GM19099 (cell line): ENCODE data around the gene GPR31.

Source experiments
- POLR2A ChIP-seq: IDR thresholded peaks from 3 replicates; pipeline ENCODE4 v1.6.1; 2011; ENCODE audit warnings: low read depth; ENCODE audit not compliant: insufficient read length; ENCODE audit errors: extremely low read depth

Gene GPR31

DNA sequence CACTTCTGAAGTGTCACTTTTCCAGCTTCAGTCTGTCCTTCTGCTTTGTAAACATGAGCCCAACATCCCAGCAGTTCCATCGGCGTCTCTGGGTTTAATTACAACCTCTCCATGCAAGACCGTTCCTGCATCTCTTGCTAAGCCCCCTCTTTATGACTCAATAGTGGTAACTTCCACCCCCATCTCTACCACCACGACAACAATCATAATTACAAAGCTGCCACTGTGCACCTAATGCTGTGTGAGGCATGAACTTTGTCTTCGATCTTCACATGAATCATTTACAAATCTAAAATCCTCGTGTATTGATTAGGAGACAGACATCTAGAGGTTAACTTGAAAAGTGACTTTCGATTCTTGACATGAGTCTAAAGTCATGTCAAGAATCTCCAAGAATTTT lies 39.8 kb downstream of the GPR31 start:
- TF ChIP-seq POLR2A: no peak

DNA sequence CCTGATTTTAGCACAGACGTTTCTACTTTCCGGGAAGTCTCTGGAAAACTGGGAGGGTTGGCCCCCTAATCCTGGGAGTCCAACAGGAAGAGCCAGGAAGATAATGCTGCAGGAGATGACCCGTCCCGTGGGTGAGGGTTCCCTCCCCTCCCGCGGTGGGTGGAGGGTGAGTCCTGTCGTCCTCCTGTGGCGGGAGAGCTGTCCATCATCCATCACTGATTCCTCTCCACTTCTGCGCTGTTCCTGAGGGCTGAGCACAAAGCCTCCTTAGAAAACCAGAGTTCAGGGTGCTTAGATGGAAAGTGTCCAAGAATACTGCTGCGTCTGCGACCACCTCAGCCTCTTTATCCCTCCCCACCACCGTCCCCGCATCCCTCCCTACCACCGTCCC lies 40.9 kb downstream of the GPR31 start:
- TF ChIP-seq POLR2A: no peak

DNA sequence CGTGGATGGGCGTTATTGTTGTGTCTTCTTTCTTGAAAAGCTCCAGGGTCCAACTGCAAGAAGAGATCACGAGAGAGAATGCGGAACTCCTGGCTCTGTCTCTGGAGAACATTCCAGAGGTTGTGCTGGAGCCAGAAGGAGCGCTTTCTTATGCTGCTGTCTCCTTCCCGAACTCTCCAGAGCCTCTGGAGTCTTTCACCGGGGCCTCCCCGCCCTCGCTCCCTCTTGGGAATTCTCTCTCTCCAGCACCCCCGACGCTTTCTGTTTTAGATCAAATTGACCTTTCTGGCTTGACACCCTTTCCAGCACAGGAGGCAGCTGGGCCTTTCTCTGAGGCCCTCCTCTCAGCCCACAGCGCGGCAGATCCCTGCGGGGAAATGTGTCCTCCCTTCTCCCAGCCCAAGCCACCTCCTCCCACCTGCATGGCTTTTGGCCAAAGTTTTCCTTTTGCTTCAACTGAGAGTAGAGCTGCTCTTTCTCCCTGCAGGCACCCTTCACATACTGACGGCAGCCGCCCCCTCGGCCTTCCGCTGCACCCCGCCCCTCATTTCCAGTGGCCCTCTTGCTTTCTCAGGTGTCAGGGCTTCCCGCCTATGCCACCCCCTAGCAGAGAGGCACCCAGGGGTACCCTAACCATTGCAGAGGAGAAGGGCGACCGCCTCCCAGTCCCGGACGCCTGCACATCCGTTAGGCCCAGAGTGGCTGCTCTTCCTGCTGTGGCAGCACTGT lies 41.5 kb downstream of the GPR31 start:
- TF ChIP-seq POLR2A: no peak

DNA sequence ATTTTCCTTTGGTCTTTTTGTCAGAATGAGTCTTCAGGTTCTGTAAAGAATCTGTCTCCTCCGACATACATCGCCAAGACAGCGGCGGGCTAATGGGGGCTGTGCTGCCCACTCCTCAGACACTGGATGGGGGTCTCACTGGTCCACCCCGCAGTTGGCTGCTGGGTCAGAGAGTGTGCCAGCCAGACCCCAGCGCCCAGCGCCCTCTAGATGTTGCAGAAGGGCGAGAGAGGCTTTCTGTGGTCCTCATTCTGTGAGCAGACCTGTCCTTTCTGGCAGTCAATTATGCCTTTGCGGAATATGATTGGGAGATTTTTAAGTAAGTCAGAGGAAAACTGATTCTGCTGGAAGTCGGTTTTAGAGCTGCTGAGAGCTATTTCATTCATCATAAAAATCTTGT lies 42.7 kb downstream of the GPR31 start:
- no peak for TF ChIP-seq POLR2A

DNA sequence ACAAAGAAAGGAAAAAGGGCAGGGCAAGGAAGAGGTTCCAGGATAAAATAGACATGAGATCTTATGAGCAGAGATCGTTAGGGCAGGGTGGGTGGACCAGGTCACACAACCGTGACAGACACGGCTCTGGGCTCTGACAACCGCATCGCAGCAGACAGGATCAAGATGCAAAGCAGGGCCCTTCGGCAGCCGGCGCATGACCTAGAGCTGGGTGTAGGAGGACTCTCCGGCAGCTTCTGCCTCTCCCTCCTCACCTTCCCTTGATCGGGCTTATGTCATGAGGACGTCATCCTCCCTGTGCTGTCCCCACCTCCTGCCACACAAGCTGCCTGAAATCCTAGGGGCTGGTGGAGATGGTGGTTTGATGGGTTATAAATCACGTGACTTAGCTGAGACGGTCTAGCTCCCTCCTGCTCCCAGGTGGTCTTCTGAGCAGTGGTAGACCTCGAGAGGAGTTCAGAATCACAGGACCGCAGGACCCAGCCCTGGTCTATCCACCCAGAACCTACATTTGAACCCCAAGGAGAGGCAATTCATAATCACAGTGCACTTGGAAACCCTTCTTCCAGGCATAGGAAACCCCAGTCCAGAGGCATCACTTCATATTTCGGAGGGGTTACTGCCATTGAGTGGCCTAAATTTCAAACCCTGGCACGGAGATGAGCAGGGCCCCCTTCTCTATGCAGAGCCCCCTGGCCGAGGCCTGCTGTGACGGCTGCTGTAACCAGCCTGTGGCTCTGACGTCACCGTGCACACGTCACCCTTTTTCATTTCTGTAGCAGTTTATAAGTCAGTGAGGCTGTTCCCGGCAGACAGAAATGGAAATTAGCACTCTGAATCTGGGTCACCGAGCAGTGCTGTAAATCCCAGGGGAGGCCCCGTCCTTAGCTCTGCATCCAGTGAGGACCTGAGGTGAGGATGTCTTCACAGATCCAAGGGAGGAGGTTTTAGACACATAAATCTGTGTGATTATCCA lies 43.6 kb downstream of the GPR31 start:
- TF ChIP-seq POLR2A: peak; percentile 69

DNA sequence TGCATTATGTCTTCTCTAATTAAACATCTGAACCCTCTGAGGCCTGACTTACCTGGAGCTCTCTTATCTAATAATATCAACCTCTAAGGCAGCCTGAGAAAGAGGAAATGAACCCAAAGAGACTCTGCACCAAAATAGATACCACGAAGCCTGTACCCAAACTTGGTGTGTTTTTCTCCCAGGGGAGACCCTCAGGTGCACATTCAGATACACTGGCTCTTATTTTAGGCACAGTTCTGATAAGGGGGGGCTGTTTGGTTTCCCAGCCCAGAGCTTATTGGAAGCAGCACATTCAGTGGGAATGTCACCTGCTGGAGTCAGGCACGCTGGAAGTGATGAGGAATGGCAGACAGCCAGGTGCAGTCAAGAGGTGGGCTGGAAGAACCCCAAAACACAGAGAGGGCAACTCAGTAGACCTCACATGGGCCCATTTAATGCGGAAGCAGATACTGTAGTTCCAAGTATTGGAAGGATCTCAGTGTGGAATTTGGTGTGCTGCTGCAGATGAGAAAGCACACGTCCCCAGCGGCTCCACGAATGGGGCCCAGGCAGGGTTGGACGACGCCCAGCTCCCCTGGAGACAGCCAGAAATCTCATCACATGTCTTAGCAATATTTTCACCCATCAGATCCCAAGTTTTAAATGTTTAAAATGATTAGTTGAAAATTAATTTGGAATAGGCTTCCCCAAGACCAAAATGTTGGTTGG lies 44.6 kb downstream of the GPR31 start:
- TF ChIP-seq POLR2A: no peak

DNA sequence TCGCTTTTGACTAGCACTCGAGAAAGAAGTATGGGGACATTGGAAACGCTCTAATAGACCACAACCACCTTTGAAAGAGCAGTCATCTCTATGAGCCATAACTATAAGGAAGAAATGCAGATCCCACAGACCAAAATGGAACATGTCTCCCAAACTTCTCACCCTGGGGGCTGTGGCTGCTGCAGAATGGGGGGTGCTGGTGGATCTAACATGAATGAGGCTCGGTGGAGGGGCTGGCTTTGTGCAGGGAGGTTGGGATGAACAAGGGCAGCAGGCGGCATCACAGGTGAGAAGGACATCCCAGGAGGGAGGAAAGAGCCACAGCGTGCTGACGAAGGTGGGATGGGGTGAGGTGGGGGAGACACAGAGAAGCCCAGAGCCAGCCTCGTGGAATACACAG lies 45.4 kb downstream of the GPR31 start:
- TF ChIP-seq POLR2A: no peak

DNA sequence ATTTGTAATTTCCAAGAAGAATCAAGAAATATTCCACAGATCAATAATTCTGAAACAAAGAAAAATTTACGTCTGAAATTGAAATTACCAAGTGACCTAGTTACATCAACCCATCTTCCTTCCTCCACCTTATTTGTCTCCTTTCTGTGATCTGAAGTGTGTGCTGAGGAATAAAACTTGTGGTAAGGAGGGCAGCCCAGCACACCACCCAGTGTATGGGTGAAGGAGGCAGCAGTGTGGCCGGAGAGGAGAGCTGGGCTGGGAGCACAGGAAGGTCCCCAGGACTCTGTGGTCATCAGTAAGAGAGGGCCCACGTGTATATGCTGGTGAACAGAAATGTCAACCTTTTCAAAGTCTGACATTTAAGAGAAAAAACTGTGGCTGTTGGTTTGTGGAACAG lies 46.2 kb downstream of the GPR31 start:
- no peak for TF ChIP-seq POLR2A

DNA sequence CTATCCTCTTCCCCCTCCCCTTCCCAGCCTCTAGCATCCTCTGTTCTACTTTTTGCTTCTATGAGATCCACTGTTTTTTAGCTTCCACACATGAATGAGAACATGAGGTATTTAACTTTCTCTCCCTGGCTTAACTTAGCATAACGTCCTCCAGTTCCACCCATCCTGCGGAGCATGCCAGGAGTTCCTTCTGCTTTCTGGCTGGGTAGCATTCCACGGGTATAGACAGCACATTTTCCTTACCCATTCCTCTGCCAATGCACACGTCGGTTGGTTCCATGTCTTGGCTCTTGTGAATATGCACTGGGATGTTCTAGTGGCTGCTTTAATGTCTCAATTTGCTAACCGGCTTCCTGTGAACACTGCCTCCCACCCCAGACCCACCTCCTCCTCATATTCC lies 48.1 kb downstream of the GPR31 start:
- TF ChIP-seq POLR2A: no peak

DNA sequence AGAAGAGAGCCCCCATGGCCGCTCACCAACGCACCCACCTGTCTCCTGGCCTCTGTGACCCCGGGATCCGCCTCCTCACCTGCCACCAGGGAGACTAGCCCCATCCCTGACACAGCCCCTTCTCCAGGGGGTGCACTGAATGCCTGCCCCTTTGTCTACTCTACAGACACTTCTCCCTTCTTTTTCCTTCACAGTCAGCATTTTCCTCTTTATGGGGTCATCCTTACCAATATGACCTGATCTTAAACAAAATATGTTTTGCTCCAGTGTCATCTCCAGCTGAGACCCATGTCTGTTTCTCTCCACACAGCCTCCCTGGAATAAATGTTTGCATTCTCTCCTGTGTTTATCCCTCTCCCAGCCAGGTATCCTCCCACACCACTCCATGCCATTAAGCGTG lies 49.5 kb downstream of the GPR31 start:
- TF ChIP-seq POLR2A: no peak

DNA sequence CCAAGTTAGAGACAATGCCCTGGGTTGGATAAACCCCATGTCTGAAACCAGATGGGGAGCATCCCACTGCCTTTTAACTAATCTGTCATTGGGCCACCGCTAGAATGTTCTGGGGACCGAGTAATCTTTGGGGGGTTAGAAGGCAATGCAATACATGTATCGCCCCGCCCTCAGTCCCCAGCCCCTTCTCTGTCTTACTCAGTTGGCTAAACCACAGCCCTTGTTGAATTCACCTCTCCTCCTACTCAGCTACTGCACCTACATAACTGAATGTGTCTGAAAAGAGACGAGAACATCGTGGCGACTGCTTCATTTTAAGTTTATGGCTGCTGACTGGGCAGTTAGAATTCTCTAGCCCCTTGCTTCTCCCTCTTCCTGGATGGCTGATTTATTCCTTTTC lies 50.0 kb downstream of the GPR31 start:
- no peak for TF ChIP-seq POLR2A

DNA sequence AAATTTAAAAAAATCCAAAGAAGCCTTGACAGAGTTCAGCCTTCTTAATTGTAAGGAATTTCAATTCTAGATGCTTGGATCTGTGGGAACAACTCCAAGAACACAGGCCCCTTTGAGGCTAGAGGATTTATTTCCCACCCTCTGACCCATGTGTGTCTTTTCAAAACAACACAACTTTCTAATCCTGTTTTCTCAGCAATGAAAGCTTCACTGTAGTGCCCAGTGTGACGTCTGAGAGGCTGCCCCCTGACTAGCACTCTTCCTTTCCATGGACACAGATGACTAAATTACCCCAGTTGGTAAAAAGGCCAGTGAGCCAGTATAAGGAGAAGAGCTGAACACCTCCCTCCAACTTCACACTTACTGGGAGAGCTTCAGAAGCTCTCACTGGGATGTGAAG lies 51.4 kb downstream of the GPR31 start:
- TF ChIP-seq POLR2A: no peak
